Loucy (cell line): Measurements from ENCODE around the gene TOP1.
"Not testable (repeated sequence)": the region's sequence is repeated elsewhere in the genome, so short reads cannot be mapped to it uniquely, and the experiment has no call there.

Experiments
- H2AFZ ChIP-seq: fragments of 200-600 bp; sonication (generic); 2 replicates; pipeline ENCODE4 v1.6.0; 2016; ENCODE audit warnings: antibody characterized with exemption, mild to moderate bottlenecking, low read length, moderate library complexity
- H3F3A ChIP-seq: fragments of 200-600 bp; 2 replicates; pipeline ENCODE4 v1.6.0; 2016; ENCODE audit warnings: antibody characterized with exemption, low read depth, mild to moderate bottlenecking
- H3K27me3 ChIP-seq: fragments of 200-600 bp; sonication (generic); 2 replicates; pipeline ENCODE4 v1.6.1; 2014; ENCODE audit warnings: low read length, mild to moderate bottlenecking; ENCODE audit not compliant: insufficient read depth, poor library complexity, severe bottlenecking
- H3K36me3 ChIP-seq: fragments of 200-600 bp; sonication (generic); 2 replicates; pipeline ENCODE4 v1.6.1; 2016; ENCODE audit warnings: low read length; ENCODE audit not compliant: insufficient read depth
- H3K4me1 ChIP-seq: fragments of 200-600 bp; sonication (generic); 2 replicates; pipeline ENCODE4 v1.5.1; 2014; ENCODE audit warnings: low read length, mild to moderate bottlenecking; ENCODE audit not compliant: insufficient read depth, poor library complexity, severe bottlenecking
- H3K4me2 ChIP-seq: fragments of 200-600 bp; sonication (generic); 2 replicates; pipeline ENCODE4 v1.6.0; 2014; ENCODE audit warnings: antibody characterized with exemption, low read length, low read depth, mild to moderate bottlenecking; ENCODE audit not compliant: poor library complexity, severe bottlenecking
- H3K4me3 ChIP-seq: fragments of 200-600 bp; sonication (generic); 2 replicates; pipeline ENCODE4 v1.5.1; 2014; ENCODE audit warnings: low read length, mild to moderate bottlenecking, mixed read lengths; ENCODE audit not compliant: poor library complexity, severe bottlenecking
- H3K79me2 ChIP-seq: fragments of 200-600 bp; sonication (generic); 2 replicates; pipeline ENCODE4 v1.6.1; 2014; ENCODE audit warnings: low read length; ENCODE audit not compliant: insufficient read depth
- H3K9ac ChIP-seq: fragments of 200-600 bp; sonication (generic); 2 replicates; pipeline ENCODE4 v1.6.0; 2014; ENCODE audit warnings: mild to moderate bottlenecking, low read depth, low read length, moderate library complexity; ENCODE audit not compliant: poor library complexity, severe bottlenecking
- H3K9me2 ChIP-seq: fragments of 200-600 bp; sonication (generic); replicated peaks from 2 replicates; pipeline ENCODE4 v1.6.1; 2016; ENCODE audit warnings: low read depth, low read length, mixed read lengths
- H3K9me3 ChIP-seq: fragments of 200-600 bp; sonication (generic); 2 replicates; pipeline ENCODE4 v1.6.1; 2014; ENCODE audit warnings: mild to moderate bottlenecking, antibody characterized with exemption, low read length, low read depth; ENCODE audit not compliant: insufficient read depth
- H4K20me1 ChIP-seq: fragments of 200-600 bp; sonication (generic); 2 replicates; pipeline ENCODE4 v1.6.0; 2014; ENCODE audit warnings: antibody characterized with exemption, low read length, mild to moderate bottlenecking; ENCODE audit not compliant: insufficient read depth, poor library complexity, severe bottlenecking
- CTCF ChIP-seq: fragments of 200-600 bp; sonication (generic); conservative IDR thresholded peaks from 2 replicates; pipeline ENCODE4 v1.5.1; 2014; ENCODE audit warnings: mild to moderate bottlenecking, antibody characterized with exemption, low read length
- EZH2phosphoT487 ChIP-seq: fragments of 200-600 bp; IDR thresholded peaks from 2 replicates; pipeline ENCODE4 v1.6.1; 2018; ENCODE audit warnings: antibody characterized with exemption, mild to moderate bottlenecking, moderate library complexity, borderline replicate concordance

TOP1 gene

GRCh38 chr20:41125530-41126457, 97.2 kb downstream of the TOP1 start:
- Histone ChIP-seq H3K27me3 (no peaks in the 10 kb centered on the region), H4K20me1 (no peaks in the 10 kb centered on the region), H3K79me2 (no peaks in the 10 kb centered on the region), H3K4me1 (no peaks in the 10 kb centered on the region), H3F3A (no peaks in the 10 kb centered on the region), H3K9ac (no peak overlapping the region), H3K9me2 (no peaks in the 10 kb centered on the region), H3K36me3 (peaks cover 43% of the 10 kb centered on the region; the same call in 1 of the 2 replicates), H2AFZ (no peak overlapping the region), H3K9me3 (no peaks in the 10 kb centered on the region), H3K4me2 (no peak overlapping the region), H3K4me3 (no peak overlapping the region)
- no peak for TF ChIP-seq CTCF

DNA sequence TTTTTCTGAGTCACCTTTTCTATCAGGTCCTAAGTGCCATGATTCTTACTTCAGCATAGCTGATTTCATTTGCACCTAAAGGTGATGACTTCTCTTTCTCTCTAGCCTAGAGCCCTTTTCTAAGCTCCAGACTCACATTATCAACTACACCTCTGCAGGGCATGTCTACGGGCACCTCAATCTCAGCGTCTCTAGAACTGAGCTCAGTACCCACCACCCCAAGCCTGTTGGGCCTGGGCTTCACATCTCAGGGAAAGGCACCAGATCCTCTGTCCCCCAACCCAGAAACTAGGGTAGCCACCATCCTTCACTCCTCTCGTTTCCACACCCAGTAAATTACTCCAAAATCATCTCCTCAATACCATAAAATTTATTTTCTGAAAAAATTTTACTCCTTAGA, 98.1 kb downstream of the TOP1 start:
- H3K36me3 ChIP-seq, result peaks cover 34% of the 10 kb centered on the region; the same call in 1 of the 2 replicates
- H3K4me1 ChIP-seq, result no peaks in the 10 kb centered on the region
- no peaks in the 10 kb centered on the region for H3K79me2 ChIP-seq
- TF ChIP-seq EZH2phosphoT487, result no peak
- TF ChIP-seq CTCF, result no peak
- H3K4me2 ChIP-seq, result no peak overlapping the region
- no peaks in the 10 kb centered on the region for H3K9me2 ChIP-seq
- no peak overlapping the region for H2AFZ ChIP-seq
- no peaks in the 10 kb centered on the region for H3F3A ChIP-seq
- H3K9me3 ChIP-seq, result no peaks in the 10 kb centered on the region
- no peak overlapping the region for H3K4me3 ChIP-seq
- no peak overlapping the region for H3K9ac ChIP-seq
- H4K20me1 ChIP-seq, result no peaks in the 10 kb centered on the region
- no peaks in the 10 kb centered on the region for H3K27me3 ChIP-seq

- H3K9me2 ChIP-seq, H2AFZ ChIP-seq, H3K4me1 ChIP-seq, H3K4me2 ChIP-seq, H3K9me3 ChIP-seq, H3K27me3 ChIP-seq, H3K79me2 ChIP-seq, H3F3A ChIP-seq, H3K9ac ChIP-seq, H3K4me3 ChIP-seq, H4K20me1 ChIP-seq: not testable (repeated sequence)
- peaks cover 18% of the 10 kb centered on the region; the same call in 1 of the 2 replicates for H3K36me3 ChIP-seq
Measured at GRCh38 chr20:41128317-41128716, 99.7 kb downstream of the TOP1 start.
